HuH-7 (cell line): ENCODE data around the gene RNU2-63P.
"Not testable (repeated sequence)": the region's sequence is repeated elsewhere in the genome, so short reads cannot be mapped to it uniquely, and the experiment has no call there.

Source experiments
- DNase-seq: peaks from one replicate; pipeline ENCODE4 v3.0.0; 2011; ENCODE audit warnings: low spot score

Gene RNU2-63P

DNA sequence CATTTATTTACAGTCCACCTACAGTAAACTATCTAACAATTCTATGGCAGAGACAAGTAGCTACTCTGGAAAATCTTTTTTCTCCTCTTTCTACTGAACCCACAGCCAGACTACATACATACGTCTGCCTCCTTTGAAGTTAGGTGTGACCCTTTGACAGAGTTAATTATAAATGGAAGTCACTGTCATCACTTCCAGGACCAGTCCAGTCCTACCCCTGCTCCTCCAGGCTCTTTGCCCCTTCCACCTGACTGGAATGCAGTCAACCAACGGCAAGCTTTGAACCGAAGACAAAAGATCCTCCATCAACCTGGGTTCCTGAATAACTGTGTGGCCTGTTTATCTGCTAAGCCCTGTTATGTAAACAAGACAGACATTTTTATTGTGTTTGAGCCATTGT, 35.2 kb downstream of the RNU2-63P start:
- DNase-seq, result not testable (repeated sequence)

DNA sequence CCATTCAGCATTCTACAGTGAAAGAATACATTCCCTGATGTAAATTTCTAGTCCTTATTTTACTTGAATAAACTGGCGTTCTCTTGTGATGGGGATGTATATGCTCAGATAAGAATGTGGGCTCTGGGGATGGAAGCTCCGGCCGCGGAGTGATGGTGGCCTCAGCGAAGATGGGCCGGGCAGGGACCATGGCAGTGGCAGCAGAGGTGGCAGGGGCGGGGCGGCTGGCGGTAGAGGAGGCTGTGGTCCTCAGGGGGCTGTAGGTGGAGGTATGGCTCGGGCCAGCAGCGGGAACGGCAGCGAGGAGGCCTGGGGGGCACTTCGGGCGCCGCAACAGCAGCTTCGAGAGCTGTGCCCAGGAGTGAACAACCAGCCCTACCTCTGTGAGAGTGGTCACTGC, 44.0 kb downstream of the RNU2-63P start:
- not testable (repeated sequence) for DNase-seq
